Heart left ventricle (tissue), 16 donors: ENCODE data around the gene RTEL1. TPM values are rescaled to one million over a fixed set of nuclear protein-coding genes. Genes with fewer than 3 reads are reported as not detected.

Source experiments
- ATAC-seq, 4 donors: fragments of 200-7000 bp; cut with Tn5 transposase; one replicate each; pipeline ENCODE4 v1.9.1; 2020 to 2022; ENCODE audit warnings: moderate library complexity in 4 of 4, mild to moderate bottlenecking in 3 of 4, moderate number of reproducible peaks in 1 of 4
- DNase-seq, 5 donors: peaks; one replicate each; pipeline ENCODE4 v3.0.0-alpha.2; 2020
- H3K27ac ChIP-seq, 12 donors: fragments of 200-600 bp; sonication (generic) in 4 of 12; one replicate each; pipeline versions ENCODE4 v1.5.0 to v1.8.0; 2016 to 2022; ENCODE audit warnings: mild to moderate bottlenecking in 2 of 12
- H3K27me3 ChIP-seq, 9 donors: fragments of 200-600 bp; sonication (generic) in 2 of 9; one replicate each; pipeline versions ENCODE4 v1.5.1 to v1.8.0; 2016 to 2022; ENCODE audit warnings: mild to moderate bottlenecking in 3 of 9
- H3K36me3 ChIP-seq, 9 donors: fragments of 200-600 bp; sonication (generic) in 2 of 9; one replicate each; pipeline versions ENCODE4 v1.5.0 to v1.8.0; 2018 to 2022; ENCODE audit warnings: mild to moderate bottlenecking in 2 of 9
- H3K4me1 ChIP-seq, 12 donors: fragments of 200-600 bp; sonication (generic) in 4 of 12; one replicate each; pipeline versions ENCODE4 v1.5.0 to v1.8.0; 2016 to 2022; ENCODE audit warnings: mild to moderate bottlenecking in 3 of 12
- H3K4me3 ChIP-seq, 12 donors: fragments of 200-600 bp; sonication (generic) in 4 of 12; one replicate each; pipeline versions ENCODE4 v1.5.0 to v1.8.0; 2017 to 2022; ENCODE audit warnings: mild to moderate bottlenecking in 9 of 12, moderate library complexity in 4 of 12
- H3K9me3 ChIP-seq, 12 donors: fragments of 200-600 bp; sonication (generic) in 4 of 12; one replicate each; pipeline versions ENCODE4 v1.5.0 to v1.8.0; 2016 to 2022; ENCODE audit warnings: mild to moderate bottlenecking in 1 of 12
- CTCF ChIP-seq, 12 donors: fragments of 200-600 bp; sonication (generic) in 4 of 12; IDR thresholded peaks; one replicate each; pipeline versions ENCODE4 v1.5.0 to v1.8.0; 2018 to 2022; ENCODE audit warnings: antibody characterized with exemption in 12 of 12, mild to moderate bottlenecking in 5 of 12
- POLR2A ChIP-seq, 2 donors: fragments of 450-650 bp; IDR thresholded peaks; one replicate each; pipeline ENCODE4 v1.6.1; 2017; ENCODE audit warnings: antibody characterized with exemption in 2 of 2, mild to moderate bottlenecking in 2 of 2, moderate library complexity in 2 of 2
- WGBS, 4 donors: extraction: QIAGEN DNeasy Blood & Tissue Kit in 2 of 4; methylation state at CpG; one replicate each; pipeline versions ENCODE4 v1.1.5 to v1.1.7; 2013 to 2018; 5-methylcytosine and 5-hydroxymethylcytosine counted together
- intact Hi-C, 10 donors: fragments of 100-400 bp; cut with DNase I; formaldehyde crosslinking; loops; one replicate each; pipeline versions ENCODE4 v1.11.1 to v1.14.2; 2022
- polyA plus RNA-seq, 2 donors: library from polyadenylated mRNA; stranded (reverse); fragments of 200-250 nt; gene quantifications; one replicate each; pipeline ENCODE4 v1.2.3, GENCODE V29; 2013
- total RNA-seq, 9 donors: library from RNA; depleted of rRNA in 2 of 9; stranded (reverse); fragments of >200 nt in 2 of 9; fragmentation: NEBNext Ultra II Directional in 3 of 9; extraction: Animal tissue kit (Norgen Biotek cat#: 25700) in 3 of 9; gene quantifications; one replicate each; pipeline versions ENCODE4 v1.1.0 to v1.2.4, GENCODE V29; 2016 to 2023
- donor health status: ischemic (EF 13 %, LVEDD 7.1; RV severe dilation, severe dysfunction).
- donor health status: healthy with polysubstance abuse.
- donor health status: DM: no; HTN: yes; CAD: no.
- donor health status: DM: no; HTN: no; CAD: no.
- donor health status: ischemic (EF 25% LVEDD 6.9; RV normal size, moderate dysfunction).
- donor health status: ischemic (EF 25% LVEDD 5.7; RV mildly dilated, moderate dysfunction).
- donor health status: healthy.
- donor health status: DM: yes; HTN: yes; CAD: no.
- donor health status: ischemic (EF 35%, LVEDD 5.7; RV mildly dilated, moderate dysfunction).
- donor health status: nonischemic (EF 11% LVEDD 7.7; RV severe dilation, severe dysfunction).
- donor health status: DM: yes; HTN: yes; CAD: no.
- donor health status: PGD.
- donor health status: ischemic (EF 29% LVEDD 5.4; RV normal size, mild dysfunction).
- donor health status: nonischemic (EF 23%, LVEDD 6.1; RV moderate dilation, normal function).

RTEL1 gene
- total and polyA plus RNA-seq, 11 donors = 3.0 to 17.8 (median 9.6) TPM

GRCh38 chr20:63686492-63687321 is 28.6 kb downstream of the RTEL1 start:
- ATAC-seq (peak; percentile 60 to 84 (median 68)), DNase-seq (peak; percentile 86 to 92 (median 87))
- peak in 1 of 2 donors; percentile 36 for TF ChIP-seq POLR2A (IDR thresholded peaks at IDR 0.05)
- TF ChIP-seq CTCF (IDR thresholded peaks at IDR 0.05) = no peak
- WGBS, 4 donors = 29 to 48% (median 35%) methylated on average over 17 to 45 of the region's 45 CpGs
- intact Hi-C loops = loop anchor here in 1 of 10 donors (2.0 kb wide), 1 partner anchor 60 kb away; the partner anchor contains the start of gene GMEB2
- no peaks in the 10 kb centered on the region for H3K27me3 ChIP-seq
- H3K4me3 ChIP-seq = peak overlapping the region in 9 of 12 donors; percentile 5 to 39 (median 20)
- H3K4me1 ChIP-seq = peaks cover 19 to 83% (median 50%) of the 10 kb centered on the region in 12 donors
- peaks cover 0 to 8% (median 0%) of the 10 kb centered on the region in 9 donors for H3K36me3 ChIP-seq
- peak overlapping the region; percentile 22 to 99 (median 88) for H3K27ac ChIP-seq
- H3K9me3 ChIP-seq = no peaks in the 10 kb centered on the region

- ATAC-seq (no peak), DNase-seq (no peak)
- Histone ChIP-seq H3K4me3 (peak overlapping the region in 6 of 12 donors; percentile 9 to 27 (median 22)), H3K36me3 (peaks cover 0 to 8% (median 0%) of the 10 kb centered on the region in 9 donors), H3K4me1 (peaks cover 19 to 83% (median 43%) of the 10 kb centered on the region in 12 donors), H3K27ac (peak overlapping the region; percentile 22 to 99 (median 88)), H3K9me3 (no peaks in the 10 kb centered on the region), H3K27me3 (no peaks in the 10 kb centered on the region)
- intact Hi-C loops = loop anchor here in 1 of 10 donors (2.0 kb wide), 1 partner anchor 61 kb away; the partner anchor contains the start of gene GMEB2
- no peak for TF ChIP-seq CTCF (IDR thresholded peaks at IDR 0.05)
- no peak for TF ChIP-seq POLR2A (IDR thresholded peaks at IDR 0.05)
- 85 to 88% (median 87%) methylated on average over 17 to 29 of the region's 29 CpGs for WGBS, 4 donors
Observed at GRCh38 chr20:63687419-63688178, 29.5 kb downstream of the RTEL1 start.

- Histone ChIP-seq H3K27ac (peak overlapping the region; percentile 22 to 99 (median 88)), H3K27me3 (no peaks in the 10 kb centered on the region), H3K36me3 (peaks cover 0 to 8% (median 0%) of the 10 kb centered on the region in 9 donors), H3K4me3 (no peak overlapping the region), H3K9me3 (no peaks in the 10 kb centered on the region), H3K4me1 (peaks cover 19 to 78% (median 37%) of the 10 kb centered on the region in 12 donors)
- DNase-seq (peak in 1 of 5 donors; percentile 40), ATAC-seq (no peak)
- TF ChIP-seq CTCF (IDR thresholded peaks at IDR 0.05) (no peak), POLR2A (IDR thresholded peaks at IDR 0.05) (no peak)
- intact Hi-C loops = no loop called here
- 56 to 79% (median 65%) methylated on average over 19 to 31 of the region's 31 CpGs for WGBS, 4 donors
Observed at GRCh38 chr20:63688228-63689045, 30.3 kb downstream of the RTEL1 start.
